Neural progenitor cell (in vitro differentiated cells): ENCODE measurements around the gene LCORL. TPM values are rescaled to one million over a fixed set of nuclear protein-coding genes. Genes with fewer than 3 reads are reported as not detected.

Experiments
- DNase-seq: peaks from one replicate; pipeline ENCODE4 v3.0.0-alpha.2; 2016; ENCODE audit warnings: low spot score
- H2AFZ ChIP-seq: fragments of 200-600 bp; sonication (generic); replicated peaks from 2 replicates; pipeline ENCODE4 v1.6.1; 2016; ENCODE audit warnings: antibody characterized with exemption
- H3F3A ChIP-seq: fragments of 200-600 bp; sonication (generic); 2 replicates; pipeline ENCODE4 v1.6.1; 2016; ENCODE audit warnings: antibody characterized with exemption, low read depth
- H3K27ac ChIP-seq: fragments of 200-600 bp; sonication (generic); 2 replicates; pipeline ENCODE4 v1.5.1; 2016; ENCODE audit warnings: mild to moderate bottlenecking
- H3K27me3 ChIP-seq: fragments of 200-600 bp; sonication (generic); 2 replicates; pipeline ENCODE4 v1.6.1; 2016; ENCODE audit warnings: mild to moderate bottlenecking, moderate library complexity
- H3K36me3 ChIP-seq: fragments of 200-600 bp; sonication (generic); 2 replicates; pipeline ENCODE4 v1.5.1; 2016
- H3K4me1 ChIP-seq: fragments of 200-600 bp; sonication (generic); 2 replicates; pipeline ENCODE4 v1.6.1; 2016; ENCODE audit warnings: mixed run types
- H3K4me2 ChIP-seq: fragments of 200-600 bp; sonication (generic); 2 replicates; pipeline ENCODE4 v1.6.1; 2016
- H3K4me3 ChIP-seq: fragments of 200-600 bp; sonication (generic); 2 replicates; pipeline ENCODE4 v1.5.1; 2016
- H3K79me2 ChIP-seq: fragments of 200-600 bp; sonication (generic); 2 replicates; pipeline ENCODE4 v1.6.1; 2016; ENCODE audit warnings: low read depth
- H3K9ac ChIP-seq: fragments of 200-600 bp; sonication (generic); 2 replicates; pipeline ENCODE4 v1.6.1; 2016
- H3K9me3 ChIP-seq: fragments of 200-600 bp; sonication (generic); 2 replicates; pipeline ENCODE4 v1.5.1; 2016; ENCODE audit warnings: low read depth
- H4K20me1 ChIP-seq: fragments of 200-600 bp; sonication (generic); 2 replicates; pipeline ENCODE4 v1.6.1; 2016; ENCODE audit warnings: low read depth
- H3K27ac Mint-ChIP-seq: 3 replicates; pipeline ENCODE4 v1.8.0; 2021; ENCODE audit warnings: mixed read lengths
- H3K27me3 Mint-ChIP-seq: 2 replicates; pipeline ENCODE4 v1.8.0; 2022; ENCODE audit warnings: low read depth, mild to moderate bottlenecking, inconsistent platforms, moderate library complexity, mixed read lengths; ENCODE audit not compliant: insufficient read depth
- H3K36me3 Mint-ChIP-seq: 3 replicates; pipeline ENCODE4 v1.8.0; 2021; ENCODE audit warnings: mixed read lengths
- H3K4me1 Mint-ChIP-seq: 3 replicates; pipeline ENCODE4 v1.8.0; 2021; ENCODE audit warnings: mixed read lengths
- H3K4me3 Mint-ChIP-seq: 3 replicates; pipeline ENCODE4 v1.8.0; 2021; ENCODE audit warnings: mild to moderate bottlenecking, moderate library complexity, mixed read lengths
- H3K9me3 Mint-ChIP-seq: 3 replicates; pipeline ENCODE4 v1.8.0; 2020; ENCODE audit warnings: mixed read lengths
- EZH2 ChIP-seq: fragments of 200-600 bp; sonication (generic); IDR thresholded peaks from 2 replicates; pipeline ENCODE4 v1.6.1; 2017; ENCODE audit warnings: antibody characterized with exemption, mild to moderate bottlenecking, moderate library complexity
- EZH2phosphoT487 ChIP-seq: fragments of 200-600 bp; sonication (generic); IDR thresholded peaks from 2 replicates; pipeline ENCODE4 v1.6.1; 2017; ENCODE audit warnings: antibody characterized with exemption
- total RNA-seq: library from RNA; depleted of rRNA; stranded (reverse); fragments of >200 nt; gene quantifications from 2 replicates; pipeline ENCODE4 v1.2.3, GENCODE V29; 2015; ENCODE audit warnings: low replicate concordance
- TF ChIP-seq, protein P1 (sequence below): fragments of 200-600 bp; sonication (generic); IDR thresholded peaks from 2 replicates; pipeline ENCODE4 v1.5.1; 2017; ENCODE audit warnings: antibody characterized with exemption, mild to moderate bottlenecking

Gene LCORL
- total RNA-seq, 1 donor from 2014 or later: 53.6 TPM

DNA sequence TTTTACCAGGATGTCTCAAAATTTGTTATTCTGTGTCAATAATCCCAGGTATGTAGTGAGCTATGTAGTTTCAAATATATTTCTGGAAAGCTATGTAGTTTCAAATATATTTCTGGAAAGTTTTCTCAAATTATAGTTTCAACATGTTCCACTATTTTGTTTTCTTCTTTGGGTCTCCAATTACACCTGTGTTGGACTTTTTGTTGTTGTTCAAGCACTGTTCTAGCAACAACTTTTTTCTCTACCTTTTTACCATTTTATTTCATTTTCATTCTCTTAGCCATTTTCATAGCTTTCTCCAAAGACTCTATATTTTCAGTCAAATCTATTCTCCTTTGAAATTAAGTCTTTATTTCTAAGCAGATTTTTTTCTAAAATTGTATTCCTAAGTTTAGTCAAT is 88.4 kb downstream of the LCORL start:
- Histone ChIP-seq H3K4me2 (no peak overlapping the region), H2AFZ (no peak overlapping the region), H3K4me3 (no peak overlapping the region), H3K9me3 (no peaks in the 10 kb centered on the region), H4K20me1 (no peaks in the 10 kb centered on the region), H3K27me3 (no peaks in the 10 kb centered on the region), H3K27ac (no peak overlapping the region), H3K79me2 (peaks cover 4% of the 10 kb centered on the region), H3K36me3 (peaks cover 3% of the 10 kb centered on the region), H3K9ac (no peak overlapping the region), H3K4me1 (no peaks in the 10 kb centered on the region), H3F3A (no peaks in the 10 kb centered on the region)
- DNase-seq: peak; percentile 11
- TF ChIP-seq EZH2phosphoT487 (no peak), EZH2 (no peak)
- Mint-ChIP-seq H3K9me3 (peaks cover 36% of the 10 kb centered on the region), H3K4me1 (no peaks in the 10 kb centered on the region), H3K27me3 (no peaks in the 10 kb centered on the region), H3K27ac (no peak overlapping the region), H3K36me3 (peaks cover 53% of the 10 kb centered on the region), H3K4me3 (no peak overlapping the region)

DNA sequence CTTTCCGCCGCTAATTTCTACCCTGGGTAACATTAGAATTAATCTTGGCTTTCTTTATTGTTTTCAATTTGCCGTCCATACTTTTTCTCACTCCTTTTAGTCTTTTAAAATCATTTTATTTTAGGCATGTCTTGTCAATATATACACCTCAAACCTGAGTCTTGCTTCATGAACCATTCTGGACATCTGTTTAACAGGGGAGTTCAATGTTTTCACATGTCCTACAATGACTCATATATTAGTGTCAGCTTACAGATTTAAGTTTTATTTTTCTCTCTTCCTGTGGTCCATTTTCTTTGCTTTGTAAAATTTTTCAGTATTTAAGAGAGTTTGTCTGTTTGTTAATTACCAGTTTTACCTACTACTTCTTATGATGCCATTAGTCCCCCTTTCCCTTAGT is 89.5 kb downstream of the LCORL start:
- no peak for DNase-seq
- peaks cover 58% of the 10 kb centered on the region for H3K36me3 Mint-ChIP-seq
- Histone ChIP-seq H2AFZ (no peak overlapping the region), H4K20me1 (no peaks in the 10 kb centered on the region), H3K79me2 (peaks cover 4% of the 10 kb centered on the region), H3K4me1 (no peaks in the 10 kb centered on the region), H3K9me3 (no peaks in the 10 kb centered on the region), H3K4me2 (no peak overlapping the region), H3K36me3 (peaks cover 3% of the 10 kb centered on the region), H3K9ac (no peak overlapping the region), H3K27me3 (no peaks in the 10 kb centered on the region), H3K4me3 (no peak overlapping the region), H3K27ac (no peak overlapping the region), H3F3A (no peaks in the 10 kb centered on the region)
- no peak for TF ChIP-seq EZH2
- no peak overlapping the region for H3K27ac Mint-ChIP-seq
- H3K9me3 Mint-ChIP-seq: peaks cover 36% of the 10 kb centered on the region
- no peaks in the 10 kb centered on the region for H3K27me3 Mint-ChIP-seq
- H3K4me3 Mint-ChIP-seq: no peak overlapping the region
- no peaks in the 10 kb centered on the region for H3K4me1 Mint-ChIP-seq

DNA sequence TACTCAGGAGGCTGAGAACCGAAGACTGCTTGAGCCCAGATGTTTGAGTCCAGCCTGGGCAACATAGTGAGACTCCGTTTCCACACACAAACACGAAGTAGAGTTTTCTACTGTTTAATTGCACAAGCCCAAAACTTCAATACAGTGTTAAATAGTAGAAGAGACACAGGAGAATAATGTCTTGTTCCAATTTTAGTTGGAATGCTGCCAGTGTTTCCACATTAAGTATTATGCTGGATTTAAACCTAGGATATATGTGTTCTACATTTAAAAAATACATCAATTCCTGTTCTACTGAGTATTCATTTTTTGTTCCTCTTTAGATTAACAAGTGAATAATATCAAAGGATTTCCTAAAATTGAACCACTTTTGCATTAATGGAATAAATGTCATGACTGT is 91.3 kb downstream of the LCORL start:
- H3K4me3 ChIP-seq: no peak overlapping the region
- H3K9me3 ChIP-seq: no peaks in the 10 kb centered on the region
- Mint-ChIP-seq H3K9me3 (peaks cover 29% of the 10 kb centered on the region), H3K4me1 (no peaks in the 10 kb centered on the region), H3K36me3 (peaks cover 55% of the 10 kb centered on the region), H3K27ac (no peak overlapping the region), H3K4me3 (no peak overlapping the region), H3K27me3 (no peaks in the 10 kb centered on the region)
- no peaks in the 10 kb centered on the region for H4K20me1 ChIP-seq
- H3K27ac ChIP-seq: no peak overlapping the region
- DNase-seq: no peak
- H3K4me1 ChIP-seq: no peaks in the 10 kb centered on the region
- no peak overlapping the region for H3K9ac ChIP-seq
- no peaks in the 10 kb centered on the region for H3F3A ChIP-seq
- H3K27me3 ChIP-seq: no peaks in the 10 kb centered on the region
- H3K4me2 ChIP-seq: no peak overlapping the region
- TF ChIP-seq EZH2: no peak
- TF ChIP-seq EZH2phosphoT487: no peak
- TF ChIP-seq, protein P1, sequence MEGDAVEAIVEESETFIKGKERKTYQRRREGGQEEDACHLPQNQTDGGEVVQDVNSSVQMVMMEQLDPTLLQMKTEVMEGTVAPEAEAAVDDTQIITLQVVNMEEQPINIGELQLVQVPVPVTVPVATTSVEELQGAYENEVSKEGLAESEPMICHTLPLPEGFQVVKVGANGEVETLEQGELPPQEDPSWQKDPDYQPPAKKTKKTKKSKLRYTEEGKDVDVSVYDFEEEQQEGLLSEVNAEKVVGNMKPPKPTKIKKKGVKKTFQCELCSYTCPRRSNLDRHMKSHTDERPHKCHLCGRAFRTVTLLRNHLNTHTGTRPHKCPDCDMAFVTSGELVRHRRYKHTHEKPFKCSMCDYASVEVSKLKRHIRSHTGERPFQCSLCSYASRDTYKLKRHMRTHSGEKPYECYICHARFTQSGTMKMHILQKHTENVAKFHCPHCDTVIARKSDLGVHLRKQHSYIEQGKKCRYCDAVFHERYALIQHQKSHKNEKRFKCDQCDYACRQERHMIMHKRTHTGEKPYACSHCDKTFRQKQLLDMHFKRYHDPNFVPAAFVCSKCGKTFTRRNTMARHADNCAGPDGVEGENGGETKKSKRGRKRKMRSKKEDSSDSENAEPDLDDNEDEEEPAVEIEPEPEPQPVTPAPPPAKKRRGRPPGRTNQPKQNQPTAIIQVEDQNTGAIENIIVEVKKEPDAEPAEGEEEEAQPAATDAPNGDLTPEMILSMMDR: no peak
- no peaks in the 10 kb centered on the region for H3K36me3 ChIP-seq
- no peak overlapping the region for H2AFZ ChIP-seq
- peaks cover 4% of the 10 kb centered on the region for H3K79me2 ChIP-seq

DNA sequence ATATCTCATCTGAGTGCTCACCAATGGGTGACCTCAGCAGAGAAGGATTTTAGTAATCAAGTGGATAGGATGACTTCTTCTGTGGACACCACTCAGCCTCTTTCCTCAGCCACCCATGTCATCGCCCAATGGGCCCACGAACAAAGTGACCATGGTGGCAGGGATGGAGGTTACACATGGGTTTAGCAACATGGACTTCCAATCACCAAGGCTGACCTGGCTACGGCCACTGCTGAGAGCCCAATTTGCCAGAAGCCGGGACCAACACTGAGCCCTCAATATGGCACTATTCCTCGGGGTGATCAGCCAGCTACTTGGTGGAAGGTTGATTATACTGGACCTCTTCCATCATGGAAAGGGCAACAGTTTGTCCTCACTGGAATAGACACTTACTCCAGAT is 97.4 kb downstream of the LCORL start:
- Mint-ChIP-seq H3K36me3 (peaks cover 57% of the 10 kb centered on the region), H3K4me1 (no peaks in the 10 kb centered on the region), H3K9me3 (peaks cover 4% of the 10 kb centered on the region), H3K4me3 (no peak overlapping the region), H3K27ac (no peak overlapping the region), H3K27me3 (no peaks in the 10 kb centered on the region)
- TF ChIP-seq EZH2: no peak
- TF ChIP-seq EZH2phosphoT487: no peak
- TF ChIP-seq, protein P1: no peak
- no peak overlapping the region for H3K9ac ChIP-seq
- no peaks in the 10 kb centered on the region for H3K36me3 ChIP-seq
- no peaks in the 10 kb centered on the region for H3K4me1 ChIP-seq
- H2AFZ ChIP-seq: no peak overlapping the region
- no peaks in the 10 kb centered on the region for H3F3A ChIP-seq
- no peak overlapping the region for H3K4me3 ChIP-seq
- no peaks in the 10 kb centered on the region for H3K79me2 ChIP-seq
- H3K4me2 ChIP-seq: no peak overlapping the region
- no peak overlapping the region for H3K27ac ChIP-seq
- H4K20me1 ChIP-seq: no peaks in the 10 kb centered on the region
- no peaks in the 10 kb centered on the region for H3K9me3 ChIP-seq
- no peak for DNase-seq
- H3K27me3 ChIP-seq: no peaks in the 10 kb centered on the region
